Stimulated activated effector memory CD8-positive, alpha-beta T cell treated with anti-CD3 and anti-CD28 coated beads, Interleukin-12 subunit alpha, Interleukin-12 subunit beta, amount 100 ng/mL, for 72 hours (primary cell): ENCODE measurements around the gene MEIS1.
"Not testable (repeated sequence)": the region's sequence is repeated elsewhere in the genome, so short reads cannot be mapped to it uniquely, and the experiment has no call there.

Source experiments
- ATAC-seq: fragments of 150-1000 bp; cut with Tn5 transposase; 2 replicates; pipeline ENCODE4 v1.10.0; 2021
- DNase-seq, 2 donors: peaks; one replicate each; pipeline ENCODE4 v3.0.0; 2021 to 2022; ENCODE audit warnings: low spot score in 2 of 2
- H3K27ac Mint-ChIP-seq: one replicate; pipeline ENCODE4 v1.8.0; 2022; ENCODE audit warnings: mild to moderate bottlenecking, mixed read lengths
- H3K36me3 Mint-ChIP-seq: one replicate; pipeline ENCODE4 v1.8.0; 2022; ENCODE audit warnings: mild to moderate bottlenecking, mixed read lengths
- H3K4me1 Mint-ChIP-seq: one replicate; pipeline ENCODE4 v1.8.0; 2022; ENCODE audit warnings: mixed read lengths
- H3K4me3 Mint-ChIP-seq: one replicate; pipeline ENCODE4 v1.8.0; 2022; ENCODE audit warnings: mild to moderate bottlenecking, mixed read lengths
- H3K9me3 Mint-ChIP-seq: one replicate; pipeline ENCODE4 v1.8.0; 2022; ENCODE audit warnings: mixed read lengths

MEIS1 gene

DNA sequence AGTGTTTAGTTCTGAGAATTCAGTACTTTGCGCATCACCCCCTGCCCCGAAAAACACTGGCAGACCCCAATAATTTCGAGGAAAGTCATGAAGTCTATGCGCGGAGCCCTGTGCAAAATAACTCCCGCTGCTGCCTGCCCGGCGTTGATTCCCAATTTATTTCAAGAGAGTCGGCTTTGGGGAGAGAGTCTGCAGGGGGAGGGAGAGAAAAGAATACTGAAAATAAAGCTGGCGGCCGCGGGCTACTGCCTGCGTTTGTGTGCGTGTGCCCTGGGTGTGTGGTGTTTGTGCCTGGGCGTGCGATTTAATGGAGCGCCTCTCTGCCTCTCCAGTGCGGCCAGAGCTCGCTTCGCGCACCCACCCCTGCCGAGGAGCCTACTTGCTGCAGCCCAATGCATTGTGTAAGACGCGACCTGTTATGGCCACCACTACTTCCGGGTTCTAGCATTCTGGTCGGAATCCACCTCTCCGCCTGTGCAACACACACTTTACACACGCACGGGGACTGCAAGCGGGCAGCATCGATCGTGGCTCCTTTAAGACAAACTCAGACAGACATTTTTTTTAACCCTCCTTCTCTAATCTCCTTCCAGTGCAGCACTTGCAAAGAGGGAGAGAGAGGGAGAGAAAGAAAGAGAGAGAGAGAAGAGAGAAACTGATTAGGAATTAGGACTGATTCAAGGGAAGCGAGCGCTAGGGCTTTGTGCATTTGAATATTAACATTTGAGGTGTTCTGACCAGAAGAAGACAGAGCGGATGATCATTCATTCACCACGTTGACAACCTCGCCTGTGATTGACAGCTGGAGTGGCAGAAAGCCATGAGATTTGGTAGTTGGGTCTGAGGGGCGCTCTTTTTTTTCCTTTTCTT is at the start of gene MEIS1:
Gene MEIS1 (plus strand): TSS at position 447 of the 870 bp plus-strand sequence. CDS start 732 bp downstream, outside the sequence.
- Mint-ChIP-seq H3K4me1 (peaks cover 30% of the 10 kb centered on the region), H3K36me3 (no peaks in the 10 kb centered on the region), H3K4me3 (peak within 1 kb of the TSS; percentile 74), H3K9me3 (no peaks in the 10 kb centered on the region), H3K27ac (no peak within 1 kb of the TSS)
- DNase-seq: no peak
- peak; percentile 79 for ATAC-seq

DNA sequence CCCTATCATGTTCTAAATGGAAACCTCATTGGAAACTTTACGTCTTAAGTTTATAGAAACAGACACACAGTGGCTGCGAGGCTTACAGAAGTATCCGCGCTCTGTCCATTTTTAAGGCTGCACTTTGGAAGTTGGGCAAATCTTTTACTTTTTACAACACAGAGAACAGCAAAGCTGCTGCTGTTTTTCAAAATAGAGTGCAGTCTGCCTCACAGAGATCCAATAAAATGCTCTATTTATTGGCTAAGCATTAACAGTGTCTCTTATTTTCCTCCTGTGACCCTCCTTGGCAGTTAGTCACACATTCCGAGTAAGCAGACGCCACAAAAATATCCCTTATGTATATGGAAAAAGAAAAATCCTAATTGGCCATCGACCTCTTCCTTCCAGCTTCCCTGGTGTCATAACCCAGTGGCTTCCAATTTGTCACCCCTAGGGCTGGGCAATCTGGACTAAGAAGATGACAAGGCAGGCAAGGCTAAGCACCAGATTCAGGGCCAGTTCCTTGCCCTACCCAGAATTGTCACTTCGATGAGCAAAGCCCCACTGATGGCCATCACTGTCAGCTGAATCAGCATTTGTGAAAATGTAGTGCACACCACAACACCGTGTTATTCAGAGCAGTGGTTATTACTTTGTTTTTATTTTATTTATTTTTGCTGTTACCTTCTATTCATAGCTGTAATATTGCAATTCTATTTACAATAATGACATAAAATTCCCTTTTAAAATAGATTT is 47.7 kb upstream of the MEIS1 start:
- Mint-ChIP-seq H3K4me3 (no peak overlapping the region), H3K27ac (no peak overlapping the region), H3K4me1 (no peaks in the 10 kb centered on the region), H3K9me3 (no peaks in the 10 kb centered on the region), H3K36me3 (no peaks in the 10 kb centered on the region)
- DNase-seq (no peak), ATAC-seq (no peak)

DNA sequence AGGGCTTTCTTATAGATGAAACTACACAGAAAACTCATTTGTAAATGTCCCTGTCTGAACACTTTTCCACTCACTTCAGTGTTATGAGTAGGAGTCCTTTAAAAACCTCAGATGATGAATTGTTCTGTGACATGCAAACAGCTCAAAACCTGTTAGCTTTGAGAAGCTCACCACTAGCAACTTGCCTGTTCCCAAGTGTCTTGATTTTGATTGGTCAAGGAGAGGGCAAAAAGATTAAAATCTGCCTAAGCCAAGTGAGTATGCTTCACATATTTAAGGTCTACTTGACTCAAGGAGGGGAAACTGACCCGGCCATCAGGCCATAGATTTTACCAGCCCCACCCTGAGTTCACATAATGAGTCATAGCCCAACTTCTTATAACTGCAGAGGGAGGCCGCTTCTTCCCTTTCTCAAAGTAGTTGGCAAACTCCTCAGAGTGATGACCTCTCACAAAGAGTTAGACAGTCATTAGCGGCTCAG is 45.2 kb upstream of the MEIS1 start:
- no peaks in the 10 kb centered on the region for H3K4me1 Mint-ChIP-seq
- DNase-seq (no peak), ATAC-seq (no peak)
- no peaks in the 10 kb centered on the region for H3K36me3 Mint-ChIP-seq
- no peak overlapping the region for H3K4me3 Mint-ChIP-seq
- H3K27ac Mint-ChIP-seq: no peak overlapping the region
- no peaks in the 10 kb centered on the region for H3K9me3 Mint-ChIP-seq

DNA sequence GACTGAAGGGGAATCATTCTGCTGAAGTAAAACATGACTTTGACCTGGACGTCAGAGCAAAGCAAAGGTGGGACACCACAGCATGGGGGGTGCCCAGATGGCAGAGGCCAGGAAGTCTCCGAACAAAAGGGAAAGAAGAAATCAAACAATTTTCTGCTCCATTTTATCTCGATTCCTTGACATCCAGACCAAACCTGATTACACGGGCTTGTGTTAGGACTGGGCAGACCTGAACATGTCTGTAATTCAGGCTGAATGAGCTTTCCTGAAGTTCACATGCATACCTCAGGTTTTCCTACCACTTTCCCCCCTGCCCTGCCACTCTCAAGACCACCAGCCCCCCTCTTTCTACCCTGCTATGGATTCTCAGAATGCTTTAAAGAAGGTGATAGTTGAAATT is 44.8 kb upstream of the MEIS1 start:
- no peak for DNase-seq
- H3K36me3 Mint-ChIP-seq: no peaks in the 10 kb centered on the region
- no peaks in the 10 kb centered on the region for H3K4me1 Mint-ChIP-seq
- no peak overlapping the region for H3K27ac Mint-ChIP-seq
- no peak overlapping the region for H3K4me3 Mint-ChIP-seq
- H3K9me3 Mint-ChIP-seq: no peaks in the 10 kb centered on the region
- ATAC-seq: no peak

DNA sequence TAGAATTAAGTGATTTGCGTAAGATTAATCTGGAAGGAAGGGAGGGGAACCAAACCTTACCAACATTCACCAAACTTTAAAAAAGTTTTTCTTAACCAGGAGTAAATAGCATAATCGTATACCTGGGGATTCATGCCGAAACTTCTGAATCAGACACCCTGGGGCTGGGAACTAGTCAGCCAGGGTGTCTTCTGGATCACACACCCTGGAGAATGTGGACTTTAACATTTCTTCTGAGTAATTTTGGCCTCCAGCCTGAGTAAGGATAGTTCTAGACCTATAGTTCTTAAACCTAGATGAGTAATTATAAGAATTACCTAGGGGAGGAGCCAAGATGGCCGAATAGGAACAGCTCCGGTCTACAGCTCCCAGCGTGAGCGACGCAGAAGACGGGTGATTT is 44.1 kb upstream of the MEIS1 start:
- no peaks in the 10 kb centered on the region for H3K9me3 Mint-ChIP-seq
- H3K36me3 Mint-ChIP-seq: no peaks in the 10 kb centered on the region
- DNase-seq (no peak), ATAC-seq (no peak)
- no peaks in the 10 kb centered on the region for H3K4me1 Mint-ChIP-seq
- H3K4me3 Mint-ChIP-seq: no peak overlapping the region
- no peak overlapping the region for H3K27ac Mint-ChIP-seq

DNA sequence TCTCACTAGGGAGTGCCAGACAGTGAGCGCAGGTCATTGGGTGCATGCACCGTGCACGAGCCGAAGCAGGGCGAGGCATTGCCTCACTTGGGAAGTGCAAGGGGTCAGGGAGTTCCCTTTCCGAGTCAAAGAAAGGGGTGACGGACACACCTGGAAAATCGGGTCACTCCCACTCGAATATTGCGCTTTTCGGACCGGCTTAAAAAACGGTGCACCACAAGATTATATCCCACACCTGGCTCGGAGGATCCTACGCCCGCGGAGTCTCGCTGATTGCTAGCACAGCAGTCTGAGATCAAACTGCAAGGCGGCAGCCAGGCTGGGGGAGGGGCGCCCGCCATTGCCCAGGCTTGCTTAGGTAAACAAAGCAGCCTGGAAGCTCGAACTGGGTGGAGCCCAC is 43.7 kb upstream of the MEIS1 start:
- H3K4me1 Mint-ChIP-seq, H3K9me3 Mint-ChIP-seq, ATAC-seq, H3K36me3 Mint-ChIP-seq, DNase-seq, H3K27ac Mint-ChIP-seq, H3K4me3 Mint-ChIP-seq: not testable (repeated sequence)

DNA sequence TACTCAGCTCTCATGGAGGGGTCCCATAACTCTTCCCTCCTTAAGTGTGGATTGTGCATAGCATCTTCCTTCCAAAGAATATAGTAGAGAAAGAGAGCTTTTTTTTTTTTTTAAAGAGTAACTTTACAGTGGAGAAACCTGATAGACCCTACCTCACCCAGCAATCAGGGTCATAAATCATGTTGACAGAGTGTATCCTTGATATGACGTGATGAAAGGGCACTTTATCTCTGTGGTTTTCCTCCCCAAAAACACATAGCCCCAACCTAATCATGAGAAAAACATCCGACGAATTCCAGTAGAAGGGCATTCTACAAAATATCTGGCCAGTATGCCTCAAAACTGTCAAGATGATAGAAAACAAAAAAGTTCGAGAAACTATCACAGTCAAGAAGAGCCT is 29.5 kb upstream of the MEIS1 start:
- Mint-ChIP-seq H3K36me3 (no peaks in the 10 kb centered on the region), H3K27ac (no peak overlapping the region), H3K4me1 (no peaks in the 10 kb centered on the region), H3K4me3 (no peak overlapping the region), H3K9me3 (peaks cover 3% of the 10 kb centered on the region)
- DNase-seq (no peak), ATAC-seq (no peak)

DNA sequence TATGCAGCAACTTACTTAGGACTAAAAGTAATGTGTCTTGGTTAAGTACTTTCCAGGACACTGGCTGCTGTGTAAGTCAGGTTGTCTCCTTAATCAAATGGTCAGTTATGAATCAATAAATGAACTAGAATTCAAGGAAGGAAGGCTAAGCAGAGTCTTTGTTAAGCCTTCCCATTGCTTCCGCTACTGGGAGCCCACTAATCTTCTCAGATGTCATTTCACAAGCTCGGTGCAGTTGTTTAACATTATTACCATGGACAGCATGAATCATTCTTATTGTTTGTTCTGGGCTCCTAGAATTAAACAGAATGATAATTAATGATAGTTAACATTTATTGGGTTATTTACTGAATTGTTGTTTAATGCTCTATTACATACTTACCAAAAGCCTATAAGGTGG is 26.0 kb upstream of the MEIS1 start:
- H3K36me3 Mint-ChIP-seq: no peaks in the 10 kb centered on the region
- H3K4me3 Mint-ChIP-seq: no peak overlapping the region
- DNase-seq: no peak
- no peak for ATAC-seq
- H3K27ac Mint-ChIP-seq: no peak overlapping the region
- H3K4me1 Mint-ChIP-seq: no peaks in the 10 kb centered on the region
- H3K9me3 Mint-ChIP-seq: peaks cover 4% of the 10 kb centered on the region

DNA sequence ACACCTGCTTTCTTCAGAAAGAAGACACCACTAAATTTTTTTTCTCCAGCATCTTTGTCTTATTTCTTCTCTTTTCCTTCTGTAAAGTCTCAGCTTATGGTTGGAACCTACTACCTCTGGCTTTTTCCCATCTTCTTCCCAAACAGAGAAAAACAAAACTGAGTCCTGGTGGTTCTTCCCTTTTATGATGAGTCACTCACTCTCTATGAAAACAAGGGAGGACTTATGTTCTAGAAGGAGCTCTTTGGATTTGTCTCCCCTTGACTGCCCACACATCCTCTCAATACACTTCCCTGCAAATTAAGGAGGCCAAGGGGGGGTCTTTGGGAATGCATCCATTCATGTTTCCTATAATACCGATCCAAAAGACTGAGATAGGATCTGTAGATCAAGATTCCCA is 22.1 kb upstream of the MEIS1 start:
- no peaks in the 10 kb centered on the region for H3K36me3 Mint-ChIP-seq
- no peaks in the 10 kb centered on the region for H3K4me1 Mint-ChIP-seq
- no peak overlapping the region for H3K27ac Mint-ChIP-seq
- DNase-seq (no peak), ATAC-seq (no peak)
- H3K9me3 Mint-ChIP-seq: peaks cover 5% of the 10 kb centered on the region
- no peak overlapping the region for H3K4me3 Mint-ChIP-seq

DNA sequence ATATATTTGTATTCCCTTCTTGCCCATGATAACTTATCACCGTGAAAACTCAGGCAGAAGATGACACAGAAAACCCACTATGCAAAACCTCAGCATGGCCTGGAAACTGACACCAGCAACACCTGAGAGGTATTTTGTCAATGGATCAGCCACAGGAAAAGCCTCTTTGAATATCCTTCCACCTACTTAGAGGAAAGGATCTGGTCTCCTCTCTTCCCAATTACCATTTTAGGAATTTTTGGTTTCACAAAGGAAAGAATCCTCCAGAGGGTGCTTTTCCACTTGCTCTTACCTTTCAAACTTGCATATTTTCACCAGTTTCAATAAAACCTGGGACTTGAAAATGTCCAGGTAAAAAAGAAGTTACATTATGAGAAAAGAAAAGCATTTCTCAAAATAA is 20.0 kb upstream of the MEIS1 start:
- Mint-ChIP-seq H3K4me3 (no peak overlapping the region), H3K36me3 (no peaks in the 10 kb centered on the region), H3K27ac (no peak overlapping the region), H3K4me1 (no peaks in the 10 kb centered on the region), H3K9me3 (peaks cover 5% of the 10 kb centered on the region)
- no peak for ATAC-seq
- no peak for DNase-seq

DNA sequence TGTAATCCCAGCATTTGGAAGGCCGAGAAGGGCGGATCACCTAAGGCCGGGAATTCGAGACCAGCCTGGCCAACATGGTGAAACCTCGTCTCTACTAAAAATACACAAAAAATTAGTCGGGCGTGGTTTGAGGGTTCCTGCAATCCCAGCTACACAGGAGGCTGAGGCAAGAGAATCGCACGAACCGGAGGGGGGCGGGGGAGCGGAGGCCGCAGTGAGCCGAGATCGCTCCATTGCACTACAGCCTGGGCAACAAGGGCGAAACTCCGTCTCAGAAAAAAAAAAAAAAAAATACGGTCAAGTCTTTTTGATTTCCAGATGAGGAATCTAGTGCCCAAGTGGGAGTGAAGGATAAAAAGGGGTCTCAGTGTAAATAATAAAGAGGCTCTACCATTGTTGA is 16.5 kb upstream of the MEIS1 start:
- Mint-ChIP-seq H3K9me3 (peaks cover 9% of the 10 kb centered on the region), H3K4me1 (no peaks in the 10 kb centered on the region), H3K27ac (no peak overlapping the region), H3K36me3 (no peaks in the 10 kb centered on the region), H3K4me3 (no peak overlapping the region)
- no peak for DNase-seq
- ATAC-seq: no peak

DNA sequence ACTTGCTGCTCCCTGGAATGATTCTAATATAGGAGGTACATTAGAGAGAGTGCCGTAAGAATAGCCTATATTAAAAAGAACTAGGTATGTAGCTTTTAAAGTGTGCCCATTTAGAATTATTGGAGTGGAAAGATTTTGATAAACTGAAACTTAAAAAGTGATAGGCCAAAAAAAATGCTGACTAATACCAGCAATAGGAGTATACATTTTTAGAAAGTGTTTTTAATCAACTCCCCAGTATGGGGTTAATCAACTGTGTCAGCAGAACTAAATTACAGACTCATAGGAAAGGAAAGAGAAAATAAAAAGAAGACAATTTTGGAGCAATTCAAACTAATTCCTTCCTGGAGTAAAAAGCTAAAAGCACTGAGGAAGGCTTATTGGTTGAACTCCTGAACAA is 13.3 kb upstream of the MEIS1 start:
- H3K36me3 Mint-ChIP-seq: no peaks in the 10 kb centered on the region
- ATAC-seq (no peak), DNase-seq (no peak)
- peaks cover 9% of the 10 kb centered on the region for H3K9me3 Mint-ChIP-seq
- no peaks in the 10 kb centered on the region for H3K4me1 Mint-ChIP-seq
- H3K4me3 Mint-ChIP-seq: no peak overlapping the region
- H3K27ac Mint-ChIP-seq: no peak overlapping the region

DNA sequence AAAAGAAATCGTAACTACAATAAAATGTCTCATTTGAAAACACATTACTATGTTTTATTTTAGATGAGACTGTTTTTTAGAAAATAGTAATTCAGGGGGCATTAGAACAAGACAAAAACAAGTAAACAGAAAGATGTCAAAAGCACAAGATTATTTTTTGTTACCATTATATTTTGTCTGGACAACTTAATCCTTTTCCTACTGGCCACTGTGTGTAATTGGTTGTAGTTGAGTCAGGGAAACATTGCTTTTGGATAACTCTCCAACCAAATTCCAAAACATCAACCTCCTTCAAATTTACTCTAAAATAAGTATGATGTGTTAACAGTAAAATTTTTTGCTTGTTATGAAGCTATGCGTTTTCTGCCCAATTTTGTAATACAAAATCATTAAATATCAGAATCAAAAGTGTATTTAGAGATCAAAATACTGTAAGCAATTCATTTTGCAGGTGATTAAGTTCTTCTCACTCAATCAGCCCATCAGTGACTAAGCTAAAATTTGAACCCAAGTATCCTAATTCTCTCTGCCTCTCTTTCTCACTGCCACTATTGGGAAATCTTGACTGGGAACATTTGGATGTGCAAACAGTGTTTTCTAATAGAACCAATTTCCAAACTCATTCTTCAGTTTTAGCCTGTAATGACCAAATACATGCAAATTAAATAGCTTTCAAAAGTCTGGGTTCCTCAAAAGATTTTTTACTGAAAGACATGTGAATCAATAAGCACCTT is 11.4 kb upstream of the MEIS1 start:
- ATAC-seq (no peak), DNase-seq (no peak)
- H3K27ac Mint-ChIP-seq: no peak overlapping the region
- no peaks in the 10 kb centered on the region for H3K4me1 Mint-ChIP-seq
- H3K9me3 Mint-ChIP-seq: peaks cover 10% of the 10 kb centered on the region
- H3K4me3 Mint-ChIP-seq: no peak overlapping the region
- H3K36me3 Mint-ChIP-seq: no peaks in the 10 kb centered on the region

DNA sequence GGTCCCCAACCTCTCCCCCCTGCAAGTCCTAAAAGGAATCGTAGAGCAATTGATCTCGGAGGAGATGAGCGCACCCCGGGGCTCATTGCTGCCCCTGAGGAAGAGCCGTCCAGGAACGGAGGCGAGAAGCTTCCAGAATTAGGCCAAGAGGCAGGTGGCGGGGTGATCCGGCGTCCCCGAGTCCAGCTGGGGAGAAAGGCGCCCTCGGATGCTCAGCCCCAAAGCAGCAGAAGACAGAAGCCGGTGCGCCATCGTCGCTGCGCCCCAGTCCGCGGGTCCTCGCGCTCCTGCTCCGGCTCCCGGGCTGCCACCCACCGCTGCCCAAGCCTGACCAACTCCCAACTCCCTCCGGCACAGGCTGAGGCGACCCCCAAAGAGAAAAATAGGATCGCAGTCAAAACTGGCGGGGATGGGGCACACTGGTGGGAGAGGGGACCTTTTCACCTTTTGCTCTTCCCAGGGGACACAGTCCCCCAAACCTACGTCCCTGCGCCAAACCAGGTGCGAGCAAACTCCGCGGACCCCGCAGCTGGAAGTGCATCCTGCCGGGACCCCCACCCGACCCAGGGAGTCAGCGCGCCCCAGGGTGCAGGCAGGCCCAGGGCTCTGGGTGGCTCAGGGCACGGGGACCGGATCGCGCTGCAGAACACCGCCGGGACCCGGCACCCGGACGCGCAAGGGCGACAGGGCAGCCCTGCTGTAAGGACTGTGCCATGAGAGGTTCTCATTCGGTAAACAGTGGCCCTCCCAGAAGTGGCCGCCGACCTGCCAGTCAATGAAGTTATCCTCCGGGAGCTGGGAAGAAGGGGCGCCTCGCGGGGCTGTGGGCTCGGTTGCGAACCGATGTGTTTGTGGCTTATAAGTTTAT is 8.4 kb upstream of the MEIS1 start:
- Mint-ChIP-seq H3K36me3 (no peaks in the 10 kb centered on the region), H3K4me3 (no peak overlapping the region), H3K27ac (no peak overlapping the region), H3K4me1 (no peaks in the 10 kb centered on the region), H3K9me3 (peaks cover 7% of the 10 kb centered on the region)
- ATAC-seq: no peak
- no peak for DNase-seq

DNA sequence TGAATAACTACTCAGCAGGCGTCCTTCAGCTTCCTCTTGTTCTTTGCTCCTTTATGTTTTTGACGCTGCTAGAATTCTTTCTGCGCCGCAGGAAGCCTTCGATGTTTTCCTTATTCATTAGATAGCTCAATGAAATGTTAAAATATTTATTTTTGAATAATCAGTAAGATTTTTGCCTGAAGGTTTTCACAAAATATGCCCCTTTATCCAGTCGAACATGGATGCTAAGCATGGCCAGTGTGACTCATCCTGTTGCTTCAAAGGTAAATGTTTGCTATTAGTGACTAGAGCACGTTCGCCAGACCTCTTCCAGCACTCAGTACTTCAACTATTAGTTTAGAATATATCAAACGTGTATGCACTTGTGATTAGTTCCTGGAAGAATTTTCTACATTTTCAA is 7.6 kb upstream of the MEIS1 start:
- no peak for DNase-seq
- no peak for ATAC-seq
- peaks cover 2% of the 10 kb centered on the region for H3K9me3 Mint-ChIP-seq
- no peak overlapping the region for H3K27ac Mint-ChIP-seq
- no peaks in the 10 kb centered on the region for H3K4me1 Mint-ChIP-seq
- no peaks in the 10 kb centered on the region for H3K36me3 Mint-ChIP-seq
- no peak overlapping the region for H3K4me3 Mint-ChIP-seq
